Lower lobe of right lung (tissue), 2 donors: ENCODE measurements around the gene ARL5A. TPM values are rescaled to one million over a fixed set of nuclear protein-coding genes. Genes with fewer than 3 reads are reported as not detected.

ENCODE experiments used
- ATAC-seq, 2 donors: fragments of 200-7000 bp; cut with Tn5 transposase; one replicate each; pipeline ENCODE4 v1.9.1; 2020 to 2022; ENCODE audit warnings: mild to moderate bottlenecking in 2 of 2, moderate library complexity in 2 of 2
- DNase-seq: peaks from one replicate; pipeline ENCODE4 v3.0.0-alpha.2; 2020
- H3K27ac ChIP-seq: fragments of 200-600 bp; one replicate; pipeline ENCODE4 v1.8.0; 2022
- H3K27me3 ChIP-seq: fragments of 200-600 bp; one replicate; pipeline ENCODE4 v1.8.0; 2022; ENCODE audit warnings: low read depth
- H3K36me3 ChIP-seq: fragments of 200-600 bp; one replicate; pipeline ENCODE4 v1.8.0; 2022; ENCODE audit warnings: mild to moderate bottlenecking
- H3K4me1 ChIP-seq: fragments of 200-600 bp; one replicate; pipeline ENCODE4 v1.8.0; 2022
- H3K4me3 ChIP-seq: fragments of 200-600 bp; one replicate; pipeline ENCODE4 v1.8.0; 2022; ENCODE audit warnings: mild to moderate bottlenecking
- H3K9me3 ChIP-seq: fragments of 200-600 bp; one replicate; pipeline ENCODE4 v1.8.0; 2022
- CTCF ChIP-seq: fragments of 200-600 bp; IDR thresholded peaks from one replicate; pipeline ENCODE4 v1.8.0; 2022; ENCODE audit warnings: antibody characterized with exemption, mild to moderate bottlenecking
- intact Hi-C: fragments of 100-400 bp; cut with DNase I; formaldehyde crosslinking; loops from one replicate; pipeline ENCODE4 v1.11.0; 2022
- total RNA-seq: library from RNA; stranded (reverse); fragmentation: NEBNext Ultra II Directional; extraction: Animal tissue kit (Norgen Biotek cat#: 25700); gene quantifications from one replicate; pipeline ENCODE4 v1.2.1, GENCODE V29; 2021
- donor health status: DM: no; HTN: yes; CAD: no; lungs with severe emphysema.

ARL5A gene
- total RNA-seq, 1 donor from 2014 or later, result 52.3 TPM

- no peak overlapping the region for H3K4me3 ChIP-seq
- intact Hi-C loops, result no loop called here
- H3K36me3 ChIP-seq, result peaks cover 38% of the 10 kb centered on the region
- no peak for TF ChIP-seq CTCF
- no peaks in the 10 kb centered on the region for H3K27me3 ChIP-seq
- ATAC-seq (no peak), DNase-seq (no peak)
- H3K27ac ChIP-seq, result no peak overlapping the region
- no peaks in the 10 kb centered on the region for H3K9me3 ChIP-seq
- H3K4me1 ChIP-seq, result peaks cover 9% of the 10 kb centered on the region
Measured at GRCh38 chr2:151816843-151817242, 11.4 kb downstream of the ARL5A start.

GRCh38 chr2:151815821-151816489 is 12.3 kb downstream of the ARL5A start:
- Histone ChIP-seq H3K36me3 (peaks cover 47% of the 10 kb centered on the region), H3K4me3 (no peak overlapping the region), H3K27ac (no peak overlapping the region), H3K4me1 (peaks cover 9% of the 10 kb centered on the region), H3K9me3 (no peaks in the 10 kb centered on the region), H3K27me3 (no peaks in the 10 kb centered on the region)
- intact Hi-C loops, result no loop called here
- no peak for TF ChIP-seq CTCF
- DNase-seq, result no peak
- ATAC-seq, result no peak

GRCh38 chr2:151810489-151810888 is 17.7 kb downstream of the ARL5A start:
- DNase-seq, result no peak
- peaks cover 8% of the 10 kb centered on the region for H3K4me1 ChIP-seq
- ATAC-seq, result no peak
- no peak overlapping the region for H3K27ac ChIP-seq
- no peak overlapping the region for H3K4me3 ChIP-seq
- no peak for TF ChIP-seq CTCF
- intact Hi-C loops, result no loop called here
- no peaks in the 10 kb centered on the region for H3K9me3 ChIP-seq
- H3K27me3 ChIP-seq, result no peaks in the 10 kb centered on the region
- peaks cover 76% of the 10 kb centered on the region for H3K36me3 ChIP-seq

- DNase-seq (no peak), ATAC-seq (no peak)
- no peak overlapping the region for H3K27ac ChIP-seq
- peaks cover 8% of the 10 kb centered on the region for H3K4me1 ChIP-seq
- H3K36me3 ChIP-seq, result peaks cover 76% of the 10 kb centered on the region
- no peaks in the 10 kb centered on the region for H3K27me3 ChIP-seq
- no peak overlapping the region for H3K4me3 ChIP-seq
- no peak for TF ChIP-seq CTCF
- H3K9me3 ChIP-seq, result no peaks in the 10 kb centered on the region
- intact Hi-C loops, result no loop called here
Measured at GRCh38 chr2:151809073-151809383, 19.2 kb downstream of the ARL5A start.

GRCh38 chr2:151808258-151809072 is 19.8 kb downstream of the ARL5A start:
- ATAC-seq, result peak; percentile 52 to 59
- H3K27me3 ChIP-seq, result no peaks in the 10 kb centered on the region
- H3K36me3 ChIP-seq, result peaks cover 72% of the 10 kb centered on the region
- intact Hi-C loops, result no loop called here
- no peak for DNase-seq
- H3K4me3 ChIP-seq, result no peak overlapping the region
- peak; percentile 58 for TF ChIP-seq CTCF
- no peak overlapping the region for H3K27ac ChIP-seq
- peaks cover 8% of the 10 kb centered on the region for H3K4me1 ChIP-seq
- no peaks in the 10 kb centered on the region for H3K9me3 ChIP-seq
